Loucy (cell line): ENCODE results near the gene PACRG.

Experiments used
- H2AFZ ChIP-seq: fragments of 200-600 bp; sonication (generic); 2 replicates; pipeline ENCODE4 v1.6.0; 2016; ENCODE audit warnings: antibody characterized with exemption, mild to moderate bottlenecking, low read length, moderate library complexity
- H3F3A ChIP-seq: fragments of 200-600 bp; 2 replicates; pipeline ENCODE4 v1.6.0; 2016; ENCODE audit warnings: antibody characterized with exemption, low read depth, mild to moderate bottlenecking
- H3K27me3 ChIP-seq: fragments of 200-600 bp; sonication (generic); 2 replicates; pipeline ENCODE4 v1.6.1; 2014; ENCODE audit warnings: low read length, mild to moderate bottlenecking; ENCODE audit not compliant: insufficient read depth, poor library complexity, severe bottlenecking
- H3K36me3 ChIP-seq: fragments of 200-600 bp; sonication (generic); 2 replicates; pipeline ENCODE4 v1.6.1; 2016; ENCODE audit warnings: low read length; ENCODE audit not compliant: insufficient read depth
- H3K4me1 ChIP-seq: fragments of 200-600 bp; sonication (generic); 2 replicates; pipeline ENCODE4 v1.5.1; 2014; ENCODE audit warnings: low read length, mild to moderate bottlenecking; ENCODE audit not compliant: insufficient read depth, poor library complexity, severe bottlenecking
- H3K4me2 ChIP-seq: fragments of 200-600 bp; sonication (generic); 2 replicates; pipeline ENCODE4 v1.6.0; 2014; ENCODE audit warnings: antibody characterized with exemption, low read length, low read depth, mild to moderate bottlenecking; ENCODE audit not compliant: poor library complexity, severe bottlenecking
- H3K4me3 ChIP-seq: fragments of 200-600 bp; sonication (generic); 2 replicates; pipeline ENCODE4 v1.5.1; 2014; ENCODE audit warnings: low read length, mild to moderate bottlenecking, mixed read lengths; ENCODE audit not compliant: poor library complexity, severe bottlenecking
- H3K79me2 ChIP-seq: fragments of 200-600 bp; sonication (generic); 2 replicates; pipeline ENCODE4 v1.6.1; 2014; ENCODE audit warnings: low read length; ENCODE audit not compliant: insufficient read depth
- H3K9ac ChIP-seq: fragments of 200-600 bp; sonication (generic); 2 replicates; pipeline ENCODE4 v1.6.0; 2014; ENCODE audit warnings: mild to moderate bottlenecking, low read depth, low read length, moderate library complexity; ENCODE audit not compliant: poor library complexity, severe bottlenecking
- H3K9me2 ChIP-seq: fragments of 200-600 bp; sonication (generic); replicated peaks from 2 replicates; pipeline ENCODE4 v1.6.1; 2016; ENCODE audit warnings: low read depth, low read length, mixed read lengths
- H3K9me3 ChIP-seq: fragments of 200-600 bp; sonication (generic); 2 replicates; pipeline ENCODE4 v1.6.1; 2014; ENCODE audit warnings: mild to moderate bottlenecking, antibody characterized with exemption, low read length, low read depth; ENCODE audit not compliant: insufficient read depth
- H4K20me1 ChIP-seq: fragments of 200-600 bp; sonication (generic); 2 replicates; pipeline ENCODE4 v1.6.0; 2014; ENCODE audit warnings: antibody characterized with exemption, low read length, mild to moderate bottlenecking; ENCODE audit not compliant: insufficient read depth, poor library complexity, severe bottlenecking
- EZH2phosphoT487 ChIP-seq: fragments of 200-600 bp; IDR thresholded peaks from 2 replicates; pipeline ENCODE4 v1.6.1; 2018; ENCODE audit warnings: antibody characterized with exemption, mild to moderate bottlenecking, moderate library complexity, borderline replicate concordance
- TF ChIP-seq, protein P1 (sequence below): fragments of 200-600 bp; sonication (generic); conservative IDR thresholded peaks from 2 replicates; pipeline ENCODE4 v1.5.1; 2014; ENCODE audit warnings: mild to moderate bottlenecking, antibody characterized with exemption, low read length

Gene PACRG

DNA sequence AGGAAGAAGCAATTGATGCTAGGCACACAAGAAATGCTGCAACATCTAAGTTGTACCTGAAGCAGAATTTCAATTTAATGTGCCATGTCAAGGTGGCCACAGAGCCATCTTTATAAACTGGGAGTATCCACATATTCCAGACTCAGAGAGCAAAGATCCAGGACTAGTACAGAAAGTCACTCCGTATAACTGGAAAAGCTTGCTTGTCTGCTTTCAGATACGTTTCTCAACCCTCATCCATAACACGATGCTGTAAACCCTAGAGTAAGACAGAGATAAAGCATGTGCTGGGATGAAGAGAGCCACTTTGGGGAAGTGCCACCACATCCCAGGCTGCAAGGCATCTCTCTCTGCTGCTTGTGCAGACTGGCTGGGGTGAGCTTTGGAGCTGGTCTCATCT is 134.7 kb downstream of the PACRG start:
- Histone ChIP-seq H3K4me2 (no peak overlapping the region), H3F3A (no peaks in the 10 kb centered on the region), H2AFZ (no peak overlapping the region), H3K9me3 (no peaks in the 10 kb centered on the region; the same call in 1 of the 2 replicates), H3K79me2 (no peaks in the 10 kb centered on the region), H3K36me3 (no peaks in the 10 kb centered on the region), H3K9ac (no peak overlapping the region), H4K20me1 (no peaks in the 10 kb centered on the region), H3K27me3 (no peaks in the 10 kb centered on the region), H3K9me2 (no peaks in the 10 kb centered on the region), H3K4me3 (no peak overlapping the region), H3K4me1 (no peaks in the 10 kb centered on the region)
- no peak for TF ChIP-seq EZH2phosphoT487
- TF ChIP-seq, protein P1, sequence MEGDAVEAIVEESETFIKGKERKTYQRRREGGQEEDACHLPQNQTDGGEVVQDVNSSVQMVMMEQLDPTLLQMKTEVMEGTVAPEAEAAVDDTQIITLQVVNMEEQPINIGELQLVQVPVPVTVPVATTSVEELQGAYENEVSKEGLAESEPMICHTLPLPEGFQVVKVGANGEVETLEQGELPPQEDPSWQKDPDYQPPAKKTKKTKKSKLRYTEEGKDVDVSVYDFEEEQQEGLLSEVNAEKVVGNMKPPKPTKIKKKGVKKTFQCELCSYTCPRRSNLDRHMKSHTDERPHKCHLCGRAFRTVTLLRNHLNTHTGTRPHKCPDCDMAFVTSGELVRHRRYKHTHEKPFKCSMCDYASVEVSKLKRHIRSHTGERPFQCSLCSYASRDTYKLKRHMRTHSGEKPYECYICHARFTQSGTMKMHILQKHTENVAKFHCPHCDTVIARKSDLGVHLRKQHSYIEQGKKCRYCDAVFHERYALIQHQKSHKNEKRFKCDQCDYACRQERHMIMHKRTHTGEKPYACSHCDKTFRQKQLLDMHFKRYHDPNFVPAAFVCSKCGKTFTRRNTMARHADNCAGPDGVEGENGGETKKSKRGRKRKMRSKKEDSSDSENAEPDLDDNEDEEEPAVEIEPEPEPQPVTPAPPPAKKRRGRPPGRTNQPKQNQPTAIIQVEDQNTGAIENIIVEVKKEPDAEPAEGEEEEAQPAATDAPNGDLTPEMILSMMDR: no peak

DNA sequence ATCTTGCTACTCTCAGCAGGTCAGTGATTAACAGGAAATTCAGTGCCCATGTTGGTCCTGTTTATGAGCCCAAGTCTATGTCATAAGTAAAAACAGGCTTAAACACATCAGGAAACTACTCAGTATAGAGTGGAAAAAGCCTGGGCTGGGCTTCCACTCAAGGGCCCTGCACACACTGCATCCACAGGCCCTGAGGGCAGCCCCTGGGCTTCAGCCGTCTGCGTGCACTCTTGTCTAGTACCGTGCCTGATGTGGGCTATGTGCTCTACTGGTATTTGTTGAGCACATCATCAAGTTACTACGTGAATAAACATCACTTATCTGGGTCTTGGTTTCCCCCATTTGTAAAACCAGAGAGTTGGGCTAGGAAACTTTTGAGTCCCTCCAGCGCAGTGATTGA is 135.2 kb downstream of the PACRG start:
- no peaks in the 10 kb centered on the region for H4K20me1 ChIP-seq
- TF ChIP-seq EZH2phosphoT487: no peak
- TF ChIP-seq, protein P1: no peak
- H3K36me3 ChIP-seq: no peaks in the 10 kb centered on the region
- H3K4me2 ChIP-seq: no peak overlapping the region
- H3F3A ChIP-seq: no peaks in the 10 kb centered on the region
- H3K79me2 ChIP-seq: no peaks in the 10 kb centered on the region
- H3K4me3 ChIP-seq: no peak overlapping the region
- no peak overlapping the region for H3K9ac ChIP-seq
- H3K27me3 ChIP-seq: no peaks in the 10 kb centered on the region
- no peaks in the 10 kb centered on the region; the same call in 1 of the 2 replicates for H3K9me3 ChIP-seq
- no peak overlapping the region for H2AFZ ChIP-seq
- H3K9me2 ChIP-seq: no peaks in the 10 kb centered on the region
- H3K4me1 ChIP-seq: no peaks in the 10 kb centered on the region

DNA sequence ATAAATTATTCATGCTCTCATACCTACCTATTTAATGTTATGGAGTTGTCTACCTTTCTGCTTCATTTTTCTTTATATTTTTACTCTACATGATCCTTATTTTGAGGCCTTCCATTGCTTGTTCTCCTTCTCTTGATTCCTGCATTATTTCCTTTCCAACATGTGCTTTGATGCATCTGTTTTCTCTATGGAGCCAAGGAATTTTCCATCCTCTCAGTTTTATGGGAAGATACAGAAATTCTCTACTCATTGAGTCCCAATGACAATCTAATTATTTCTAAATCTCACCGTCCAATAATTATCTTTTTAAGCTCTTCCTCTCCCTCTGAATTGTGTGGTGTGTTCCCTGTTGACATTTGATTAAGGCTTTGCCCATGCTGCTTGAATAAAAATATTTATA is 136.0 kb downstream of the PACRG start:
- H4K20me1 ChIP-seq: no peaks in the 10 kb centered on the region
- H3K4me3 ChIP-seq: no peak overlapping the region
- no peaks in the 10 kb centered on the region for H3K9me2 ChIP-seq
- H3F3A ChIP-seq: no peaks in the 10 kb centered on the region
- no peaks in the 10 kb centered on the region for H3K36me3 ChIP-seq
- no peaks in the 10 kb centered on the region for H3K4me1 ChIP-seq
- H3K79me2 ChIP-seq: no peaks in the 10 kb centered on the region
- no peak overlapping the region for H3K4me2 ChIP-seq
- TF ChIP-seq EZH2phosphoT487: no peak
- TF ChIP-seq, protein P1: no peak
- no peaks in the 10 kb centered on the region; the same call in 1 of the 2 replicates for H3K9me3 ChIP-seq
- H3K27me3 ChIP-seq: no peaks in the 10 kb centered on the region
- H2AFZ ChIP-seq: no peak overlapping the region
- H3K9ac ChIP-seq: no peak overlapping the region
